ENCODE results near the gene AKNA. TPM values are rescaled to one million over a fixed set of nuclear protein-coding genes. Genes with fewer than 3 reads are reported as not detected.

Gene AKNA
- total RNA-seq, 3 donors from 2014 or later, result 29.3 to 45.1 (median 44.9) TPM

GRCh38 chr9:114307899-114308267 is 79.9 kb downstream of the AKNA start:
- Histone ChIP-seq H3K36me3 (ENCODE audit: low read depth) (no peaks in the 10 kb centered on the region), H3K9me3 (no peaks in the 10 kb centered on the region), H3K4me3 (no peak overlapping the region), H3K4me1 (ENCODE audit: low read depth) (no peaks in the 10 kb centered on the region)
- no peak for TF ChIP-seq CTCF (IDR thresholded peaks at IDR 0.05)
- ATAC-seq (no peak), DNase-seq (no peak)
- intact Hi-C loops (cut with DNase I, micrococcal nuclease), result no loop called here

GRCh38 chr9:114304416-114305188 is 83.2 kb downstream of the AKNA start:
- TF ChIP-seq CTCF (IDR thresholded peaks at IDR 0.05), result no peak
- Histone ChIP-seq H3K36me3 (ENCODE audit: low read depth) (no peaks in the 10 kb centered on the region), H3K4me3 (no peak overlapping the region), H3K9me3 (no peaks in the 10 kb centered on the region), H3K4me1 (ENCODE audit: low read depth) (no peaks in the 10 kb centered on the region)
- ATAC-seq, result no peak
- intact Hi-C loops (cut with DNase I, micrococcal nuclease), result no loop called here
- DNase-seq, result peak in 1 of 3 donors; percentile 9

GRCh38 chr9:114303977-114304376 is 83.8 kb downstream of the AKNA start:
- H3K9me3 ChIP-seq, result no peaks in the 10 kb centered on the region
- H3K4me1 ChIP-seq (ENCODE audit: low read depth), result no peaks in the 10 kb centered on the region
- H3K4me3 ChIP-seq, result no peak overlapping the region
- no peaks in the 10 kb centered on the region for H3K36me3 ChIP-seq (ENCODE audit: low read depth)
- no peak for TF ChIP-seq CTCF (IDR thresholded peaks at IDR 0.05)
- intact Hi-C loops (cut with DNase I, micrococcal nuclease), result no loop called here
- DNase-seq, result no peak
- no peak for ATAC-seq

GRCh38 chr9:114303571-114303970 is 84.2 kb downstream of the AKNA start:
- Histone ChIP-seq H3K36me3 (ENCODE audit: low read depth) (no peaks in the 10 kb centered on the region), H3K4me1 (ENCODE audit: low read depth) (no peaks in the 10 kb centered on the region), H3K9me3 (no peaks in the 10 kb centered on the region), H3K4me3 (no peak overlapping the region)
- ATAC-seq (no peak), DNase-seq (no peak)
- TF ChIP-seq CTCF (IDR thresholded peaks at IDR 0.05), result no peak
- intact Hi-C loops (cut with DNase I, micrococcal nuclease), result no loop called here

GRCh38 chr9:114302727-114303126 is 85.1 kb downstream of the AKNA start:
- Histone ChIP-seq H3K4me3 (no peak overlapping the region), H3K4me1 (ENCODE audit: low read depth) (no peaks in the 10 kb centered on the region), H3K9me3 (no peaks in the 10 kb centered on the region), H3K36me3 (ENCODE audit: low read depth) (no peaks in the 10 kb centered on the region)
- ATAC-seq (no peak), DNase-seq (no peak)
- TF ChIP-seq CTCF (IDR thresholded peaks at IDR 0.05), result no peak
- intact Hi-C loops (cut with DNase I, micrococcal nuclease), result no loop called here
